Dermis microvascular lymphatic vessel endothelial cell (primary cell): Measurements from ENCODE around the gene CSNK1D. TPM values are rescaled to one million over a fixed set of nuclear protein-coding genes. Genes with fewer than 3 reads are reported as not detected.

Source experiments
- DNase-seq, 2 donors: peaks; one replicate each; pipeline versions ENCODE4 v3.0.0 to v3.0.0-alpha.2; 2010; ENCODE audit warnings: low read depth in 2 of 2
- total RNA-seq: library from RNA; depleted of rRNA; stranded (reverse); fragments of >200 nt; gene quantifications from 2 replicates; pipeline ENCODE4 v1.2.1, GENCODE V29; 2014

The CSNK1D gene
- total RNA-seq, 1 donor from 2014 or later: 36.1 TPM

- no peak for DNase-seq
Measured at GRCh38 chr17:82229698-82230608, 43.5 kb downstream of the CSNK1D start.

GRCh38 chr17:82228842-82229697, 44.4 kb downstream of the CSNK1D start, which contains the start of gene SLC16A3:
TSS of gene SLC16A3 (plus strand) at chr17:82229042. CDS start at chr17:82236009, 6,967 bp downstream.
- peak in 1 of 2 donors; percentile 78 for DNase-seq

- DNase-seq: no peak
Measured at GRCh38 chr17:82228278-82228841, 45.1 kb downstream of the CSNK1D start.

- no peak for DNase-seq
Measured at GRCh38 chr17:82227629-82228277, 45.7 kb downstream of the CSNK1D start.

GRCh38 chr17:82226809-82227628, 46.5 kb downstream of the CSNK1D start:
- DNase-seq: no peak

- DNase-seq: no peak
Measured at GRCh38 chr17:82226146-82226808, 47.2 kb downstream of the CSNK1D start.

- DNase-seq: no peak
Measured at GRCh38 chr17:82225368-82226029, 48.0 kb downstream of the CSNK1D start.

- DNase-seq: no peak
Measured at GRCh38 chr17:82224666-82225065, 48.8 kb downstream of the CSNK1D start.

- DNase-seq: no peak
Measured at GRCh38 chr17:82223517-82223916, 50.0 kb downstream of the CSNK1D start.

- no peak for DNase-seq
Measured at GRCh38 chr17:82222816-82223215, 50.7 kb downstream of the CSNK1D start.

- no peak for DNase-seq
Measured at GRCh38 chr17:82221341-82221902, 52.1 kb downstream of the CSNK1D start.

- DNase-seq: no peak
Measured at GRCh38 chr17:82219753-82220709, 53.5 kb downstream of the CSNK1D start.

- DNase-seq: no peak
Measured at GRCh38 chr17:82219083-82219482, 54.4 kb downstream of the CSNK1D start.

GRCh38 chr17:82218349-82219075, 55.0 kb downstream of the CSNK1D start:
- DNase-seq: no peak

GRCh38 chr17:82217530-82218204, 55.8 kb downstream of the CSNK1D start:
- peak; percentile 74 to 85 for DNase-seq

GRCh38 chr17:82217120-82217529, 56.4 kb downstream of the CSNK1D start:
- peak in 1 of 2 donors; percentile 42 for DNase-seq
